ENCODE data around the gene MIER2. TPM values are rescaled to one million over a fixed set of nuclear protein-coding genes. Genes with fewer than 3 reads are reported as not detected.
"Not testable (repeated sequence)": the region's sequence is repeated elsewhere in the genome, so short reads cannot be mapped to it uniquely, and the experiment has no call there.

Gene MIER2
- total and polyA plus RNA-seq, 2 donors (not counting 1 experiment from before 2014, with no cell fraction given): 10.5 to 19.7 TPM

- Histone ChIP-seq H3K9me3 (ENCODE audit: control extremely low read depth in 1 of 3, control insufficient read depth in 2 of 3, insufficient read depth in 1 of 3, low read length in 2 of 3) (peaks cover 0 to 13% (median 2%) of the 10 kb centered on the region in 3 donors), H3K27me3 (replicated peaks in 1 of 4; ENCODE audit: control extremely low read depth in 1 of 4, control insufficient read depth in 3 of 4, insufficient read depth in 4 of 4, low read length in 3 of 4) (no peaks in the 10 kb centered on the region), H2AFZ (ENCODE audit: insufficient read depth, low read depth, low read length, poor library complexity, severe bottlenecking) (no peak overlapping the region), H3K9ac (ENCODE audit: low read length) (no peak overlapping the region), H3K4me3 (ENCODE audit: control extremely low read depth in 1 of 5, extremely low read depth in 1 of 5, insufficient read depth in 1 of 5, low read depth in 2 of 5, low read length in 4 of 5) (no peak overlapping the region), H3K79me2 (ENCODE audit: control insufficient read depth, insufficient read depth, low read length) (no peaks in the 10 kb centered on the region), H3K27ac (ENCODE audit: low read length in 2 of 2) (no peak overlapping the region), H3K4me1 (ENCODE audit: control insufficient read depth in 2 of 2, insufficient read depth in 2 of 2, low read length in 2 of 2) (no peaks in the 10 kb centered on the region), H3K36me3 (replicated peaks in 1 of 2; ENCODE audit: control extremely low read depth in 1 of 2, control insufficient read depth in 1 of 2, extremely low read depth in 1 of 2, insufficient read depth in 2 of 2, low read length in 1 of 2) (no peaks in the 10 kb centered on the region), H3K4me2 (replicated peaks; ENCODE audit: low read depth, low read length, poor library complexity, severe bottlenecking) (no peak overlapping the region), H4K20me1 (ENCODE audit: control insufficient read depth, insufficient read depth, low read length, poor library complexity, severe bottlenecking) (no peaks in the 10 kb centered on the region)
- Mint-ChIP-seq H3K4me1 (no peaks in the 10 kb centered on the region), H3K4me3 (no peak overlapping the region), H3K27ac (no peak overlapping the region), H3K27me3 (peaks cover 8% of the 10 kb centered on the region), H3K9me3 (ENCODE audit: insufficient read depth) (peaks cover 3% of the 10 kb centered on the region)
- ChIA-PET POLR2A (no interaction called here), CTCF (no interaction called here)
- TF ChIP-seq CTCF (IDR thresholded peaks at IDR 0.05): no peak
- TF ChIP-seq EZH2 (IDR thresholded peaks at IDR 0.05; ENCODE audit: borderline replicate concordance, insufficient read depth, low read depth, low read length, poor library complexity, severe bottlenecking): no peak
- WGBS (ENCODE audit: insufficient coverage): 75% methylated on average over 1 of the region's 2 CpGs
- intact Hi-C loops (cut with micrococcal nuclease): no loop called here
- ATAC-seq (ENCODE audit: low read depth) (no peak), DNase-seq (no peak)
Observed at GRCh38 chr19:359653-359925, 15.0 kb upstream of the MIER2 start.

- DNase-seq; intact Hi-C loops (cut with micrococcal nuclease); ATAC-seq (ENCODE audit: low read depth); H3K27me3 ChIP-seq (replicated peaks in 1 of 4; ENCODE audit: control extremely low read depth in 1 of 4, control insufficient read depth in 3 of 4, insufficient read depth in 4 of 4, low read length in 3 of 4); H4K20me1 ChIP-seq (ENCODE audit: control insufficient read depth, insufficient read depth, low read length, poor library complexity, severe bottlenecking); H3K27ac Mint-ChIP-seq; H3K27me3 Mint-ChIP-seq; POLR2A ChIA-PET; H3K27ac ChIP-seq (ENCODE audit: low read length in 2 of 2); H3K4me3 Mint-ChIP-seq; H3K4me1 Mint-ChIP-seq; H3K4me3 ChIP-seq (ENCODE audit: control extremely low read depth in 1 of 5, extremely low read depth in 1 of 5, insufficient read depth in 1 of 5, low read depth in 2 of 5, low read length in 4 of 5); H3K79me2 ChIP-seq (ENCODE audit: control insufficient read depth, insufficient read depth, low read length); H3K36me3 ChIP-seq (replicated peaks in 1 of 2; ENCODE audit: control extremely low read depth in 1 of 2, control insufficient read depth in 1 of 2, extremely low read depth in 1 of 2, insufficient read depth in 2 of 2, low read length in 1 of 2); CTCF ChIA-PET; H2AFZ ChIP-seq (ENCODE audit: insufficient read depth, low read depth, low read length, poor library complexity, severe bottlenecking); H3K9ac ChIP-seq (ENCODE audit: low read length); H3K4me2 ChIP-seq (replicated peaks; ENCODE audit: low read depth, low read length, poor library complexity, severe bottlenecking); H3K4me1 ChIP-seq (ENCODE audit: control insufficient read depth in 2 of 2, insufficient read depth in 2 of 2, low read length in 2 of 2): not testable (repeated sequence)
- H3K9me3 ChIP-seq (ENCODE audit: control extremely low read depth in 1 of 3, control insufficient read depth in 2 of 3, insufficient read depth in 1 of 3, low read length in 2 of 3): peaks cover 3 to 22% (median 5%) of the 10 kb centered on the region in 3 donors
- 100% methylated on average over 8 of the region's 15 CpGs for WGBS (ENCODE audit: insufficient coverage)
- H3K9me3 Mint-ChIP-seq (ENCODE audit: insufficient read depth): peaks cover 10% of the 10 kb centered on the region
Observed at GRCh38 chr19:355536-355935, 10.9 kb upstream of the MIER2 start.

All from B cell (primary cell).